ENCODE results near the gene METTL1.

METTL1 gene

DNA sequence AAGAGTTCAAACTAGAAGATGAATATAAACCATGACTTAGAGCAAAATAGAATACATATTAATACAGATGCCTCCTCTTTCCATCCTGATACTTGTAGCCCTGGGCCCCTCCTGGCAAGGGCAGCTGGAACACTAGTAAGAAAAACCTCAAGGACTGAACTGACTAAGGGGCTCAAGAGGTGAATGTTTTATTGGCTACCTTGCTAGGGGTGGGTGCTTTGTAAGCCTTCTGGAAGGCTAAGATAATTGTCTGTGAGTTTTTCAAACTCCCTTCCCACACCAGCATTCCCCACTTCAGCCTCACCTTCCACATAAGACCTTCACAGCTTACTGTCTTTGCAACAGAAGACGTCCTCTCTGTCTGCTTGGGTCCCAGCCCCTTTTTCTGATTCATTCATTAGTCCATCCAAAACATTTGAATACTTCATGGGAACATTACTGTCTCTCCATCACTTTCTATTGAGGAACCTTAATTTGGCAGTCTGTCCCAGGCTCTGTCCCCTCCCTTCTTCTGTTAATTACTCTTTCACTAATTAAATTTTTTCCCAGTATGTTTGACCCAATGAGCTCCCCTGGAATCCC is 18.1 kb downstream of the METTL1 start:
- no peak for DNase-seq (ENCODE audit: low read depth)

- no peak for DNase-seq (ENCODE audit: low read depth)
Observed at GRCh38 chr12:57752668-57753000, 19.3 kb downstream of the METTL1 start.

DNA sequence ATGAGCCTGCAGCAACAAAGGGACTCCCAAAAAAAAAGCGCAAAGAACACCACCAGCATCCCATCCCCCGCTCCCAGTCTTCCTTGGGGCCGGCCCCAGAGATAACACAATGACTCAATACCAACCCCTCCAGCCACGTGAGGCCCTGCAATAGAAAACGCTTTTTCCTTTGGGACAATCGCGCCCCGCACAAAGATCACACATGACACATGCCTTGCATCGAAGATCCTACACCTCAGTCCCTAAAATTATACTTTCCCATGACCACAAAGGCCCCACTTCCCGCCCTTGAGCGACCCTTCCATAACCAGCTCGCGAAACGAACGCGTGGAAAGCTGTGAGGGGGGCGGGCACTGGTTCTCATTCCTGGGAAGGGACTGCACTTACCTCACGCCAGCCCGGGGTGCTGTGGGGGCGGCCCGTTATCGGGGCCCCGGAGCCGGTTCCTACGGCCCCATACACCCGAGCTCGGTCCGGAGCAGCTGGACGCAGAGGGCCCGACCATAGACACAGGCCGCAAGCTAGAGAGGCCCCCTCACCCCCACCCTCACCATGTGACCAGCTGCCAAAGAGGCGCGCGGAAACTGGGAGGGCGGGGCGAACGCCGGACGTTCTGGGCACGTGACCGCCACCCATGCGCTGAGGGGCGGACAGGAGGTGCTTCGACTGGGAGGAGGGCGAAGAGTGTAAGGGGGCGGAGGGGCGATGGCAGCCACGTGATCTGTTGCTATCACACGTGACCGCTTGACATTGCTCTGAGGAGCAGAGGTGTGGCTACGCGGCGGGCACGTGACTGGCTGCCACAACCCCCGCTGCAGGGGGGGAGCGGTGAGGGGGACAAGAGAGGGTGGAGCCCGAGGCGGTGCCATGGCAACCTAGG is 19.9 kb downstream of the METTL1 start, which contains the start of gene CDK4:
TSS of gene CDK4 (minus strand) at position 523 of the 880 bp plus-strand sequence. CDS start 593 bp downstream, outside the sequence.
- DNase-seq (ENCODE audit: low read depth), result peak; percentile 100

DNA sequence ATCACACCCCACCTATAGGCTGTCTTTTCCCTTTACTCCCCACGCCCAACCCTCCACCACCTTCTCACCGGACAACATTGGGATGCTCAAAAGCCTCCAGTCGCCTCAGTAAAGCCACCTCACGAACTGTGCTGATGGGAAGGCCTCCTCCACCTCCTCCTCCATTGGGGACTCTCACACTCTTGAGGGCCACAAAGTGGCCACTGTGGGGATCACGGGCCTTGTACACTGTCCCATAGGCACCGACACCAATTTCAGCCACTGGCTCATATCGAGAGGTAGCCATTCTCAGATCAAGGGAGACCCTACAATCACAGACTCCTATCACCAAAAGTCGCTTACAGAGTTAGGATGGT is 20.5 kb downstream of the METTL1 start:
- DNase-seq (ENCODE audit: low read depth), result no peak

GRCh38 chr12:57750561-57751431 is 21.1 kb downstream of the METTL1 start:
- DNase-seq (ENCODE audit: low read depth), result no peak

DNA sequence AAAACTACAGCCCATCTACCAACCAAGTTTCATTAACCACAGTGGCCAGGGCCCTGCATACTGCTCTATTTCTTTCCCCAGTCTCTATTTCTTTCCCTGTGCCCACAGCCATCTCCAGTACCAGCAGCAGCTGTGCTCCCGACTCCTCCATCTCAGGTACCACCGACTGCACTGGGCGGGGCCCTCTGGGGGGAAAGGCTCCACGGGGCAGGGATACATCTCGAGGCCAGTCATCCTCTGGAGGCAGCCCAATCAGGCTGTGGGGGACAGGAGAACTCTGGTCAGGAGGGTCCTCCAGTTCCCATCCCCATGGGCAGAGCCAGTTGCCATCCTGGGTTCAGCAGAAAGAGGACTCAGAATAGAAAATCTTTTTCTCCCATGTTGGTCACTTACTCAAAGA is 22.8 kb downstream of the METTL1 start:
- DNase-seq (ENCODE audit: low read depth), result no peak

DNA sequence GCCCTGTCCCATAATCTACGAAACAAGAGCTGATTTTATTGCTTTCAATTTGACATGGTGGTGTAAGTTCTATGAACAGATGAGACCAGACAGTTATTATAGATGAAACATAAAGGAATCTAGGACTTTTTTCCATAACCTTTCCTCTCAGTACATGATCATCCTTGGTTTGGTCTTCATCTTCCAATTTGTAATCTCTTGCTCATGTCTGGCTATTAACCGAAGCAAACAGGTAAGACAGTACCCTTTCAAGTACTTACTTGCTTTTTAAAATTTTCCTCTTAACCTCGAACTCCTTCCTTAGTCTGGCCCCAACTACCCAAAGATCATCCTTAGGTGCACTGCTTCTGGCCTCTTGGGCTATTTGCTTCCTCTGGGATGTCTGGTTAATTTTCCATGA is 25.9 kb downstream of the METTL1 start:
- no peak for DNase-seq (ENCODE audit: low read depth)

GRCh38 chr12:57745485-57745881 is 26.4 kb downstream of the METTL1 start:
- no peak for DNase-seq (ENCODE audit: low read depth)

DNA sequence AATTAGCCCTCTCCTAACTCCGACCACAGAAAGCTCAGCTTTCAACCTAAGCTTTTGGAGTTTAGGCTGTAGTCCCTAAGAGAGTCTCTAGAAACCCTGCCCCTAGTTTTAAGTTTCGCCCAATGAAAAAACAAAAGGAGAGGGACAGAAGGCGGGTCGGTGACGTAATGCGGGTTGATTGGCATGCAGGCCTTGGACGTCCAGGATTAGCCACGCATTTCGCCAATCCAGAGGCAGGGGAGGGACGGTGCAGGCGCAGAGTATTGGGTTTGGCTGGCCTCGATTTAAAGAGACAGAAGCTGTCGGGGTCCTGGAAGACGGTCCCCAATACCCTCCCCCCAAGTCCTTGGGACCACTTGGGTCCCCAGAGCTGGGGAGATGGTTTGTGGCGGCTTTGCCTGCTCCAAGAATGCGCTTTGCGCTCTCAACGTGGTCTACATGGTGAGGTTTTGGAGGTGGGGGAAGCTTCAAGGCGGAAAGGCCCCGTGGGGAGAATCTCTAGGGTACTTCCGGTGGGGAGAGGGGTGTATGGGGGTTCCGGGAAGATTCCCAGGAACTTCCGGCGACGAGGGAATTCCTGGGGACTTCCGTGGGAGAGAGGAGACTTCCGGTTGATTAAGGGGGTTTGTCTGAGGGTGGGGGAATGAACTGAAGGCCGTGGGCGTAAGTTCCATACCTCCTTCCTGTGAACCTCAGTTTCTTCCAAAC is 27.0 kb downstream of the METTL1 start, which contains the start of gene TSPAN31:
TSS of gene TSPAN31 (plus strand) at position 263 of the 708 bp plus-strand sequence. CDS start at position 379, 116 bp downstream.
- DNase-seq (ENCODE audit: low read depth), result peak; percentile 99

DNA sequence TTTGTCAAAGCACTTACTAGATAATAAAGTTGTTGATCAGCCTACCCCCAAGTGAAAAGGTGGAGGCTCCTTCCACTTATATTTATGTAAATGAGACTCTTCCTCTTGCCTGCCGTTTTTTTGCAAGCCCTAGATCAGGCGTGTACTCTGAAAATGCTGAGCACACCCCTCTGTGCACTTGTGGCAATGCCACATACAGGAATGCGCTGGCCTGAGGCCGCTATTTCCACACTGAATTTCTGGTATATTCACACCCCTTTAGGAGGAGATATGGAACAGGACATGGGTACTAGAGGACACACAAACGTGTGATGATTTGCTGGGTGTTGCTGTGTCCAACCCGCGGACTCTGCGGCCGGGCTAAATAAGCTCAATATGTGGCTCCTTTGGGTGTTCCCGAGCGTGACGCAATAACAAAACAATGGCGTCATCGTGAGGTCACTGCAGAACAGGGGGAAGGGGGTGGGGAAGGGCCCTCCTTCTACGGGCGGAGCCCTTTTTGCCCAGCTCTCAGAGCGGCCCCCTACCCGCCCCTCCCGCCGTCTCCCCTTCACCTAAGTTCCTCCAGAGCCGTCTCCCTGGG is 27.6 kb downstream of the METTL1 start:
- DNase-seq (ENCODE audit: low read depth), result peak; percentile 93

DNA sequence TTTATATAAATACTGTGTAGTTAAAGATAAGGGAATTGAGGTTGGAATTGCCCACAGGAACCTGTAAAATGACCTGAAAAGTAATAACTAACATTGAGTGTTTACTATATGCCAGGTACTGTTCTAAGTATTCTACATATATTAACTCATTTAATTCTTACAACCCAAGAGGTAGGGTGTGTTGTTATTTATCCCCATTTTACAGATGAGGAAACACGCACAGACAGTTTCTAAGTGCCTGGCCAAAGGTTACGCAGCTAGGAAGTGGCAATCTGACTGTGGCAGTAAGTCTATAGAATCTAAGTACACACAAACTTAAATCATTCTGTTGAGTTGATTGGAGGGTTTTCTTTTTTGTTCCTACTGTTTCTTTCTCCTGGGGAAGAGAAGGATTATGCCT is 28.1 kb downstream of the METTL1 start:
- DNase-seq (ENCODE audit: low read depth), result no peak

DNA sequence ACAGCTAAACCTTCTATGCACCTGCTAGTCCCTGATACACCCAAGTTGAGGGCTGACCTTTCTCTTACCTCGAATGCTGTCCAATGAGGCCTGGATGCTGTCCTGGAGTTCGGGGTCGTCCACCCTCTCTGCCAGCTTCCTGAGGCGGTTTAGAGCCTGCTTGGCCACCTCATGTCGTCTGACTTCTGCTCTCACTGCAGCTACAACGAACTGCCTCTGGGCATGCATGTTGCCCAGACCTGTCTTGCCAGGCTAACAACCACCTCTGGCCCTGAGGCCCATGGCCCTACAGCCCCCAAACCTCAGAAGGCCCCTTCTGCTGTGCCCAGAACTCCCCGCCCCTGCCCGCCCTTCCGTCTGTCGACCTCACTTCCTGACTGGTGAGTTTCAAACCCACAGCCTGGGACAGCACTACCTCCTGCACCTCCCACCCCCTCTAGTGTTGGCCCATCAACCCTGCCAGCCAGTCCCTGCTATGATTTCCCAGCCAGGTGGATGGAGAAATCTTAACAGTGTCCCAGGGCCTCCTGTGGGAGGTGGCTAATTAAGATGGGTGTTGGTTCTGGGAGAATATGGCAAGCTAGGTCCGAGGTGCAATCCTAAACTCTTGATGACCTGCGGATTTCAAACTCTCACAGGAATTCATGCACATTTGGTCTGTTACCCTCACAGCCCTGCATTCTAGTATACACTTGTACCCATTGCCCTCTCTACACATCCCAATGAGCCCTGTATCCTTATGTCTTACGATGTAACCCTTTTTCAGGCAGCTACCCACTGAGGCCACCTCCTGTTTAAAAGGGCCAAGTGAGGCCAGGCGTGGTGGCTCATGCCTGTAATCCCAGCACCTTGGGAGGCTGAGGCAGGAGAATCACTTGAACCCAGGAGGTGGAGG is 29.8 kb downstream of the METTL1 start:
- no peak for DNase-seq (ENCODE audit: low read depth)

- no peak for DNase-seq (ENCODE audit: low read depth)
Observed at GRCh38 chr12:57741413-57741789, 30.5 kb downstream of the METTL1 start.

GRCh38 chr12:57740656-57741412 is 31.1 kb downstream of the METTL1 start:
- DNase-seq (ENCODE audit: low read depth), result no peak

DNA sequence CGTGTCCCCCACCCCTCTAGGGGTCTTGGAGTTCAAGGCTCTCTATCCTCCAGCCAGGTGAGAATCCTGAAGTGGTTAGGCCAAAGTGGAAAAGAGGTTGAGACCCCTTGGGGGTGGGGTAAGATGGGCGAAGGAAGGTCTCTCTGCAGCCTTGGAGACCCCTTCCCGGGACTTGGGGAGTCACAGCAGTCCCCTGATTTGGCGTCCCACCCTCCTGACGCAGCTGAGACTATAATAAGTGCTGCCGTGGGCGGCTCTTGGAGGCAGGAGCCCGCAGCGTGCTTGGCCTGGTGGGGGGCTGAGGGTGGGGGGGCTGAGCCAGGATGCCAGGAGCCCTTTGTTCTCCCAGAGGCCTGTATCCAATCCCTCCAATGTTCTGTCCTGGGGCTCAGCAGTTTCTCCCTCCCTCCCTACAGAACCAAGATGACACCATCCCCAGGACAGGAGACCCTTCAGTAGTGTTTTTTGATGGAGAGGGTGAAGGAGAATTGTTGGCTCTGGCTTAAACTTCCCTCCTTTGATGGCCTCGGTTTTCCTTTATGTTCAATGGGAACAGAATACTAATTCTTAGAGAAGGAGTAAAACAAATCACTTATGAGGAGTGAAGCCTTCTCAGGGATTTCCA is 31.9 kb downstream of the METTL1 start:
- DNase-seq (ENCODE audit: low read depth), result no peak

DNA sequence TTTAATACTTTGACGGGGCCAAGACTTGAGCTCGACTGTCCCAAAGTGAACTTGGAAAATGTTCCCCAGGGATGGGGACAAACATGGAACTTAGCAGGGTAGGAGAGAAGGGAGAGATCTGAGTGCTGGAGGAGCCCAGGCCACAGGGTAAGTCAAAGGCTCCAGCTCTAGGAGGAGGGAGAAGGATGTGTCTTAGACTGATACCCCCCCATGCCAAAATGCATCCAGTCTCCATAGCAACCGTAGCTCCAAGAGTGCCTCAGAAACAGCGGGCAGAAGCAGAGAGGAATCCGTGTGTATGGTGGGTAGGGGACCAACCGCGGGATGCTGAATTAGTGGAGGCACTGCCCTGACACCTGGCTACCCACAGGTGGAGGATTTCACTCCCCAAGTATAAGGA is 32.5 kb downstream of the METTL1 start:
- DNase-seq (ENCODE audit: low read depth), result no peak

DNA sequence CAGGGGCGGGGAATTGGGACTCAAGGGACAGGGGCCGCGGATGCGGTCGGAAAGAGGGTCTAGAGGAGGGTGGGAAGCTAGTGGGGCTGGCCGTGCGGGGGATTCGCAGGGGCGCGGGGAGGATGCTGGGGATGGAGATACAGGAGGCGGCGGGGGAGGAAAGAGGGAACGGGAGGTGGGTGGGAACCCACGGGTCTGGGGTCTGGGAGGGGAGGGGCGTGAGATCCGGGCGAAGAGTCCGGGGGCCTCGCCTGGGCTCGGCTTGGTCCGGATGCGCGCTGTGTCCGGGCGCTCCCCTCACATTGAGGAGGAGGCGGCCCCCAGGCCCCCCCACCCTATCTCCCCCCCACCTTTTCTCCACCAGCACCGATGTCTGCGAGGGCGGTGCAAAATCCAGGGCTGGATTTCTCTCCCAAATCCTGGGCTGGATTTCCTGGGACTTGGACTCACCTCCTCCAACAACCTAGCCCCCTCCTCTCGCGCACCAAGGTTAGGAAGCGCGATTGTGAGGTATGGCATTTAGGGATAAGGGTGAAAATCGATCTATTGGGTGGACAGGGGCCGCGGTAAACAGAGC is 33.2 kb downstream of the METTL1 start, which contains the start of gene AGAP2:
TSS of gene AGAP2 (minus strand) at position 82 of the 577 bp plus-strand sequence. CDS start 496 bp downstream, outside the sequence.
- DNase-seq (ENCODE audit: low read depth), result no peak

All from fibroblast of gingiva (primary cell).